Measurements from ENCODE around the gene COLQ. TPM values are rescaled to one million over a fixed set of nuclear protein-coding genes. Genes with fewer than 3 reads are reported as not detected.

The COLQ gene
- total RNA-seq, 1 donor from 2014 or later, result 0.12 TPM

GRCh38 chr3:15453501-15453900, 68.0 kb downstream of the COLQ start:
- no peak for DNase-seq (ENCODE audit: low read depth)
- TF ChIP-seq CTCF (conservative IDR thresholded peaks at IDR 0.05; ENCODE audit: low read depth, low read length), result no peak
- no peak overlapping the region for H3K4me3 ChIP-seq (ENCODE audit: low read depth, low read length)

- no peak for DNase-seq (ENCODE audit: low read depth)
- TF ChIP-seq CTCF (conservative IDR thresholded peaks at IDR 0.05; ENCODE audit: low read depth, low read length), result no peak
- no peak overlapping the region for H3K4me3 ChIP-seq (ENCODE audit: low read depth, low read length)
These were observed 68.5 kb downstream of the COLQ start for GRCh38 chr3:15452961-15453360.

- no peak overlapping the region for H3K4me3 ChIP-seq (ENCODE audit: low read depth, low read length)
- no peak for DNase-seq (ENCODE audit: low read depth)
- TF ChIP-seq CTCF (conservative IDR thresholded peaks at IDR 0.05; ENCODE audit: low read depth, low read length), result no peak
These were observed 69.3 kb downstream of the COLQ start for GRCh38 chr3:15452156-15452555.

- TF ChIP-seq CTCF (conservative IDR thresholded peaks at IDR 0.05; ENCODE audit: low read depth, low read length), result no peak
- H3K4me3 ChIP-seq (ENCODE audit: low read depth, low read length), result no peak overlapping the region
- no peak for DNase-seq (ENCODE audit: low read depth)
These were observed 70.0 kb downstream of the COLQ start for GRCh38 chr3:15451216-15452113.

GRCh38 chr3:15450438-15451215, 70.9 kb downstream of the COLQ start:
- TF ChIP-seq CTCF (conservative IDR thresholded peaks at IDR 0.05; ENCODE audit: low read depth, low read length), result no peak
- no peak overlapping the region for H3K4me3 ChIP-seq (ENCODE audit: low read depth, low read length)
- no peak for DNase-seq (ENCODE audit: low read depth)

GRCh38 chr3:15449489-15450224, 71.8 kb downstream of the COLQ start:
- no peak for TF ChIP-seq CTCF (conservative IDR thresholded peaks at IDR 0.05; ENCODE audit: low read depth, low read length)
- no peak overlapping the region for H3K4me3 ChIP-seq (ENCODE audit: low read depth, low read length)
- DNase-seq (ENCODE audit: low read depth), result no peak

Data from epithelial cell of proximal tubule (primary cell).